SK-N-SH (cell line): ENCODE results near the gene SESN1. TPM values are rescaled to one million over a fixed set of nuclear protein-coding genes. Genes with fewer than 3 reads are reported as not detected.

ENCODE experiments used
- CTCF ChIA-PET: fragments of 300-600, 350-600 bp; formaldehyde crosslinking; extraction: SDS; loops from one replicate; lab custom pipeline; 2021; lab: Yijun Ruan, JAX
- POLR2A ChIA-PET: fragments of 350-600 bp; sonication (Branson Sonifier 250); formaldehyde crosslinking; extraction: SDS; loops from one replicate; lab custom pipeline; 2020; ENCODE audit warnings: antibody characterized with exemption, inconsistent platforms; lab: Yijun Ruan, JAX
- DNase-seq: peaks from one replicate; pipeline ENCODE4 v3.0.0; 2012
- H2AFZ ChIP-seq: fragments of 200-600 bp; sonication (generic); 2 replicates; pipeline ENCODE4 v1.8.1; 2016; ENCODE audit warnings: antibody characterized with exemption, mild to moderate bottlenecking, low read depth
- H3F3A ChIP-seq: fragments of 200-600 bp; sonication (generic); replicated peaks from 2 replicates; pipeline ENCODE3; 2016; ENCODE audit warnings: antibody characterized with exemption, mild to moderate bottlenecking; ENCODE audit not compliant: insufficient read depth
- H3K27ac ChIP-seq, 2 experiments: fragments of 200-500 bp in 1 of 2; fragments of 200-600 bp in 1 of 2; sonication (Bioruptor generic) in 1 of 2; sonication (generic), shearing (Covaris generic) in 1 of 2; 2 replicates each; pipeline versions ENCODE4 v1.5.1 to v1.6.1; 2014 to 2016; ENCODE audit warnings: low read depth in 2 of 2, inconsistent platforms in 1 of 2, low read length in 1 of 2, mild to moderate bottlenecking in 1 of 2, mixed read lengths in 1 of 2
- H3K27me3 ChIP-seq: fragments of 200-600 bp; sonication (generic), shearing (Covaris generic); 2 replicates; pipeline ENCODE4 v1.6.1; 2016; ENCODE audit warnings: mixed run types; ENCODE audit not compliant: insufficient read depth
- H3K36me3 ChIP-seq, 2 experiments: fragments of 200-500 bp in 1 of 2; fragments of 200-600 bp in 1 of 2; sonication (Bioruptor generic) in 1 of 2; sonication (generic) in 1 of 2; replicated peaks in 1 of 2; 2 replicates each; pipeline versions ENCODE3 to v1.5.1; 2014 to 2016; ENCODE audit warnings: low read length in 1 of 2, mild to moderate bottlenecking in 1 of 2; ENCODE audit not compliant: insufficient read depth in 2 of 2, control insufficient read depth in 1 of 2
- H3K4me1 ChIP-seq, 2 experiments: fragments of 200-500 bp in 1 of 2; fragments of 200-600 bp in 1 of 2; sonication (Bioruptor generic) in 1 of 2; sonication (generic), shearing (Covaris generic) in 1 of 2; 2 replicates each; pipeline versions ENCODE4 v1.5.1 to v1.6.1; 2014 to 2016; ENCODE audit warnings: low read depth in 1 of 2, low read length in 1 of 2, mixed run types in 1 of 2; ENCODE audit not compliant: insufficient read depth in 2 of 2, control insufficient read depth in 1 of 2
- H3K4me2 ChIP-seq: fragments of 200-600 bp; sonication (generic), shearing (Covaris generic); 2 replicates; pipeline ENCODE4 v1.6.1; 2017; ENCODE audit warnings: mixed run types
- H3K4me3 ChIP-seq, 2 experiments: fragments of 200-500 bp in 1 of 2; fragments of 200-600 bp in 1 of 2; sonication (Bioruptor generic) in 1 of 2; sonication (generic), shearing (Covaris generic) in 1 of 2; 2 replicates each; pipeline versions ENCODE4 v1.5.1 to v1.8.1; 2014 to 2016; ENCODE audit warnings: low read depth in 2 of 2, inconsistent platforms in 1 of 2, low read length in 1 of 2, mild to moderate bottlenecking in 1 of 2, mixed read lengths in 1 of 2, moderate library complexity in 1 of 2
- H3K79me2 ChIP-seq: fragments of 200-600 bp; sonication (generic); 2 replicates; pipeline ENCODE4 v1.8.1; 2017; ENCODE audit warnings: mild to moderate bottlenecking; ENCODE audit not compliant: insufficient read depth
- H3K9ac ChIP-seq: fragments of 200-600 bp; sonication (generic); 2 replicates; pipeline ENCODE4 v1.6.1; 2017; ENCODE audit warnings: mixed run types
- H3K9me2 ChIP-seq: fragments of 200-600 bp; sonication (generic); 2 replicates; pipeline ENCODE4 v1.6.1; 2017; ENCODE audit warnings: mixed run types
- H3K9me3 ChIP-seq: fragments of 200-600 bp; sonication (generic); 2 replicates; pipeline ENCODE4 v1.6.1; 2017; ENCODE audit warnings: mixed run types, mild to moderate bottlenecking, moderate library complexity
- H4K20me1 ChIP-seq: fragments of 200-600 bp; sonication (generic); 2 replicates; pipeline ENCODE4 v1.6.1; 2017; ENCODE audit warnings: mild to moderate bottlenecking, mixed run types; ENCODE audit not compliant: insufficient read depth
- CHD2 ChIP-seq: fragments of 150-350 bp; IDR thresholded peaks from 2 replicates; pipeline ENCODE4 v1.6.1; 2018; ENCODE audit warnings: low read length; ENCODE audit not compliant: partially characterized antibody
- ELF1 ChIP-seq: IDR thresholded peaks from 2 replicates; pipeline ENCODE4 v1.4.0; 2012
- EP300 ChIP-seq, 2 experiments: IDR thresholded peaks; 2 replicates each; pipeline versions ENCODE4 v1.4.0 to v1.6.1; 2012; ENCODE audit warnings: borderline replicate concordance in 1 of 2, low read depth in 1 of 2, low read length in 1 of 2
- FOSL2 ChIP-seq: IDR thresholded peaks from 2 replicates; pipeline ENCODE4 v1.4.0; 2012; ENCODE audit warnings: low read depth, mild to moderate bottlenecking, moderate library complexity, borderline replicate concordance
- FOXM1 ChIP-seq: IDR thresholded peaks from 2 replicates; pipeline ENCODE4 v1.4.0; 2012; ENCODE audit warnings: low read depth, mild to moderate bottlenecking
- GABPA ChIP-seq: IDR thresholded peaks from 2 replicates; pipeline ENCODE4 v1.4.0; 2012; ENCODE audit warnings: low read depth, mild to moderate bottlenecking
- GATA2 ChIP-seq: sonication (generic); formaldehyde crosslinking; IDR thresholded peaks from 2 replicates; pipeline ENCODE4 v1.5.0; 2020; ENCODE audit warnings: mild to moderate bottlenecking, missing genetic modification reagents
- IRF3 ChIP-seq: fragments of 150-350 bp; IDR thresholded peaks from 2 replicates; pipeline ENCODE4 v1.6.1; 2016; ENCODE audit warnings: mild to moderate bottlenecking, low read depth, low read length
- MEF2A ChIP-seq: IDR thresholded peaks from 2 replicates; pipeline ENCODE4 v1.4.0; 2012; ENCODE audit warnings: low read depth, borderline replicate concordance
- NFIC ChIP-seq: IDR thresholded peaks from 2 replicates; pipeline ENCODE4 v1.4.0; 2012; ENCODE audit warnings: borderline replicate concordance
- NRF1 ChIP-seq: IDR thresholded peaks from 2 replicates; pipeline ENCODE4 v1.6.1; 2012; ENCODE audit warnings: low read depth, mild to moderate bottlenecking, low read length
- REST ChIP-seq: IDR thresholded peaks from 2 replicates; pipeline ENCODE4 v1.6.1; 2012; ENCODE audit warnings: mild to moderate bottlenecking, low read depth, low read length, moderate library complexity
- SIN3A ChIP-seq: IDR thresholded peaks from 2 replicates; pipeline ENCODE4 v1.6.1; 2012; ENCODE audit warnings: low read depth, mild to moderate bottlenecking, low read length, moderate library complexity, borderline replicate concordance
- TCF12 ChIP-seq: IDR thresholded peaks from 2 replicates; pipeline ENCODE4 v1.4.0; 2012
- ZBTB33 ChIP-seq: IDR thresholded peaks from 2 replicates; pipeline ENCODE4 v1.4.0; 2012; ENCODE audit warnings: low read depth, borderline replicate concordance
- WGBS: methylation state at CpG from one replicate; pipeline ENCODE4 v1.1.6; 2017; ENCODE audit warnings: low lambda C conversion rate; 5-methylcytosine and 5-hydroxymethylcytosine counted together
- polyA plus RNA-seq, 3 experiments: library from polyadenylated mRNA; depleted of rRNA; stranded (reverse); fragments of >200 nt; gene quantifications; 2 replicates each; pipeline ENCODE4 v1.2.3, GENCODE V29; 2012

Gene SESN1
- polyA plus RNA-seq, 1 of the 3 experiments (the other 2 are of a cell fraction) = 13.1 TPM

GRCh38 chr6:109079981-109080380 lies 14.7 kb downstream of the SESN1 start:
- ChIA-PET POLR2A (no interaction called here), CTCF (no interaction called here)
- H3K27ac ChIP-seq = no peak overlapping the region
- TF ChIP-seq SIN3A (no peak), GATA2 (CRISPR knock-in tag) (no peak), TCF12 (no peak), NRF1 (no peak), ZBTB33 (no peak), CHD2 (no peak), REST (no peak), GABPA (no peak)
- H4K20me1 ChIP-seq = no peaks in the 10 kb centered on the region
- WGBS = 90% methylated on average over 4 of the region's 4 CpGs
- H3F3A ChIP-seq = no peaks in the 10 kb centered on the region
- DNase-seq = no peak
- H3K9ac ChIP-seq = no peak overlapping the region
- no peak overlapping the region for H3K4me2 ChIP-seq
- no peak overlapping the region for H2AFZ ChIP-seq
- H3K4me3 ChIP-seq = no peak overlapping the region; a peak in 1 of 4 replicates
- H3K36me3 ChIP-seq = peaks cover 0 to 4% of the 10 kb centered on the region in 2 experiments
- H3K27me3 ChIP-seq = no peaks in the 10 kb centered on the region
- peaks cover 0 to 15% of the 10 kb centered on the region in 2 experiments; a peak in 2 of 4 replicates for H3K4me1 ChIP-seq
- peaks cover 3% of the 10 kb centered on the region; the same call in 1 of the 2 replicates for H3K79me2 ChIP-seq
- no peaks in the 10 kb centered on the region for H3K9me2 ChIP-seq
- no peaks in the 10 kb centered on the region for H3K9me3 ChIP-seq

GRCh38 chr6:109076377-109076776 lies 18.3 kb downstream of the SESN1 start:
- H3K4me1 ChIP-seq = peaks cover 0 to 20% of the 10 kb centered on the region in 2 experiments; a peak in 2 of 4 replicates
- no peak for TF ChIP-seq ZBTB33
- 0 out of 4 replicates have a peak, but pooled peaks of 1 of the 2 experiments have one; percentile 18 for TF ChIP-seq EP300 (IDR thresholded peaks at IDR 0.05; ENCODE audit: borderline replicate concordance in 1 of 2, low read depth in 1 of 2, low read length in 1 of 2)
- TF ChIP-seq MEF2A = no peak
- TF ChIP-seq NFIC = no peak
- TF ChIP-seq FOXM1 = no peak
- TF ChIP-seq FOSL2 = no peak
- no peak for TF ChIP-seq ELF1
- TF ChIP-seq IRF3 = no peak
- H3K9ac ChIP-seq = no peak overlapping the region
- ChIA-PET CTCF (no interaction called here), POLR2A (no interaction called here)
- H3K4me3 ChIP-seq = no peak overlapping the region
- H3K9me3 ChIP-seq = no peaks in the 10 kb centered on the region
- 69% methylated on average over 3 of the region's 3 CpGs for WGBS
- no peaks in the 10 kb centered on the region for H4K20me1 ChIP-seq
- no peak for DNase-seq
- no peak overlapping the region for H2AFZ ChIP-seq
- H3F3A ChIP-seq = no peaks in the 10 kb centered on the region
- H3K27ac ChIP-seq = peak overlapping the region in 1 of 2 experiments; percentile 67; a peak in 2 of 4 replicates
- no peaks in the 10 kb centered on the region for H3K36me3 ChIP-seq
- H3K79me2 ChIP-seq = no peaks in the 10 kb centered on the region; the same call in 1 of the 2 replicates
- H3K9me2 ChIP-seq = no peaks in the 10 kb centered on the region
- H3K27me3 ChIP-seq = no peaks in the 10 kb centered on the region
- H3K4me2 ChIP-seq = no peak overlapping the region
